ENCODE data around the gene ZBTB16.

ZBTB16 gene

DNA sequence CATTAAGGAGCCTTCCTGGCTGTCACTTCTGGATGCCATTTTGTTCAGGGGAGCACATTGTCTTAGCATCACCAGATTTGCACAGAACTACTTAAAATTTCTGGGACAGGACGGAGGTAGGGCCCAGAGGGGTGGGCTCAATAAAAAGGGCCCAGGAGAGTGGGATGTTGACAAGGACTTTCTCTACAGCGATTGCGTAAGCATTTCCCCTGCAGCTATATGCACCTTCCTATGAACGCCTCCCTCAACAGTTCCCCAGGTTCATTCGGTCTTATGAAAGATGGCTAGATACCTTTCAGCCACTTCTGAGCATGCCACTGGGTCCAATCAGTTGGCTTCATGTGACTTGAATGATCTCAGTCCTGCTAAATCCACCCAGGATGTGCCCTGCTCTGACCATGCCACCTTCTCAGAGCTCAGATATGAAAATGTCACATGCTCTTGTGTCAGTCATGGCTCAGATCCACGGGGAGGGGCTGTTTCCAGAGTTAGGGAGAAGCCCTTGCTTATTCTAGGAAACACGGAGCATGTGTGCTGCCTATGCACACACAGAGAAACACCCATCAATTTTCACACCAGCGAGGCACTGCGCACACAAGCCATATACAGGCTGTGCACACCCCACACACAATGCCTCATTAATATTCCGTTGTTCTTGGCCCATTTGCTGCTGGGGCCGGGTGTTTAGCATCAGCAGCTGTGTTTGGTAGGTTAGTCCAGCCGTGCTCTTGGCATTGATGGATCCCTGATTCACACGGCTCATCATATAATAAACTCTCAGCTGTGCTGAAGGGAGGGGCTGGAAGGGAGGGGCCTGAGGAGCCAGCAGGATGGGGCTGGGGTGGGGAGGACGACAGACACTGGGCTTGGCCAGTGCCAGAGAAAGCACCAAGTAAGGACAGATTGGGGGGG is 184.2 kb downstream of the ZBTB16 start:
- DNase-seq (ENCODE audit: low read depth) = no peak

DNA sequence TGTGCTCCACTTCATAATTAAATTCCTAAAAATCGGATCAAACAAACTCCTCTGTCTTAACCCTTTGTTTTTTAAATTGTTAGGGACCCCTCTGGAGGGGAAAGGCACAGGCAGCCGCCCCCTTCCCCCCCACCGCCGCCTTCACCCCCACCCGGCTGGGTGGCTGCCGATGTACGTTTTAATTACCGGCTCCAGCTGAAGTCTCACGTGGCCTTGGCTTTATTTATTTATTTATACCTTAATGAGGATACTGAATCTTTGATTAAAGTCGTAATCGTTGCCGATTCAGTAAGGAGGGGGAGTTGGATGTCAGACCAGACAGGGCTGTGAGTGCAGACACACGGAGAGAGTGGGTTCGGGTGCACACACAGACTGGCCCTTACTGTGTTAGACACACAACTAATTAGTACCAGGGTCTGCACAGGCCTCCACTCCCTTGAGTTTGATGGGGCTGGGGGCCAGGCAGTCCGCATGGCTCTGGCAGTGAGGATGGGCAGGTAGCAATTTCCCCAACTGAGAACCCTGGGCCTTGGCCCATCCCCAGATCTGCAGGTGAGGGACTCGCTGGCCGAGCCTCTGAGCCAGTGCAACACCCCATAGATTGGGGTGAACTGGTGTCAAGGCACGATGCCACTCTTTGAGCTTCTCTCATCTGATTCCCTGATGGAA is 185.3 kb downstream of the ZBTB16 start:
- no peak for DNase-seq (ENCODE audit: low read depth)

DNA sequence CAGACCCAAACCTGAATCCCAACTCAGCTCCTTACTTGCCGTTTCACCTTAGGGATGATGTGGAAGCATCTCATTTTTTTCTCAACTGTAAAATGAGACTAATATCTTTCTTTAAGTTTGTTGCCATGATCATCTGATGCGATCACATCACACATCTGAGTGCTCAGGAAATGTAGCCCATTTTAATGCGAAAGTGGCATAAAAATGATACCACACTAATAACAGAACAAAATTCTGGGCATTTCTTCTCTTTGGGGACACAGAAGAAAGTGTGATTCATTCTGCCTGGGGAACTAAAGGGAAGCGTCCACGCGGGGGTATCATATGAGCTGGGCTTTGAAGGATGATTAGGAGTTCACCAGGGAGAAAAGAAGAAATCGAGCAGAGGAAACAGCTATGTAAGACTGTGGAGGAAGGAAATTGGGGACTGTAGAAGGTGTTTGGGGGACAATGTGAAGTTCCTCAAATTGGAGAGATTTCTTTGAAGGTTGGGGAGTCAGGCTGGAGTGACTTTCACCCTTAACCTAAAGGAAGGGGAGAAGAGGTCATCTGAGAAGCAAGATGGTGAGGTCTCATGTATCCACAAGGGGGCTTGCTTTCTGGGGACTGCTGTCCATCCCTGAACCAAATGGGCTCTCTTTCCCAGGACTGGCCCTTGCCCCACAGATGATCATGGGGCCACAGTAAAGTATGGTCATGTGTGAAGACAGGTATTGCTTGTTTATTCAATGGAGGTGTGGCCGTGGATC is 187.0 kb downstream of the ZBTB16 start:
- no peak for DNase-seq (ENCODE audit: low read depth)

DNA sequence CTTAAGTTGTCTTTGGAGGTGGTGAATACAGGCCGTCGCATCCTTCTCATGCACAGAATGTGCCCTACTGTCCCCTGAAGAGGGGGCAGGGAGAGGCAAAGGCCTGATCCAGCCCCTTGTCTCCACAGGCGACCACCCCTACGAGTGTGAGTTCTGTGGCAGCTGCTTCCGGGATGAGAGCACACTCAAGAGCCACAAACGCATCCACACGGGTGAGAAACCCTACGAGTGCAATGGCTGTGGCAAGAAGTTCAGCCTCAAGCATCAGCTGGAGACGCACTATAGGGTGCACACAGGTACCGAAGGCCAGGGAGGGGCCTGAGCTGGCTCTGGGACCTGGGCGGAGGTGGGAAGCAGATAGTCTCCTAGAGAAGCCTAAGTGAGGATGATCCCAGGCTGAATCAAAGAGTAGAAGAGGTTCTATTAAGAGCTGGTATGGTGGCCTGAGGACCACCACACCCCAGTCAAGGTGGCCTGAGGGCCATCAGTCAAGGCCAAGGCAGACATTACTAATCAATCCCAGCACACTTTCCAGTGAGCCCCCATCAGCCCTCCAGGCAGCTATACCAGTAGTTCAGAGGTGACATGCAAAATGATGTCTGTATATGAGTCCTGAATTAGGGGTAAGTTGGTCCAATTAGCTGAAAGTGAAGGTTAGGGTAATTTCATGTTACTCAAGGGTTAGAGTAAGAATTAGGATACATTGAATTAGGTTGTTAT is 187.7 kb downstream of the ZBTB16 start:
- DNase-seq (ENCODE audit: low read depth) = no peak

DNA sequence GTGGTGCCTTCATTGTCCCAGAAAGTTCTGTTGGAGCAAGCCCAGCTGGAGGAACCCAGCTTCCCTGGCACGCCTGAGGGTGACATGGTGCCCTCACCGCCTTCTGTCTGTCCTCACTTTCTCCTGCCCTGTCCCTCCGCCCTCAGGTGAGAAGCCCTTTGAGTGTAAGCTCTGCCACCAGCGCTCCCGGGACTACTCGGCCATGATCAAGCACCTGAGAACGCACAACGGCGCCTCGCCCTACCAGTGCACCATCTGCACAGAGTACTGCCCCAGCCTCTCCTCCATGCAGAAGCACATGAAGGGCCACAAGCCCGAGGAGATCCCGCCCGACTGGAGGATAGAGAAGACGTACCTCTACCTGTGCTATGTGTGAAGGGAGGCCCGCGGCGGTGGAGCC is 190.7 kb downstream of the ZBTB16 start:
- DNase-seq (ENCODE audit: low read depth) = no peak

DNA sequence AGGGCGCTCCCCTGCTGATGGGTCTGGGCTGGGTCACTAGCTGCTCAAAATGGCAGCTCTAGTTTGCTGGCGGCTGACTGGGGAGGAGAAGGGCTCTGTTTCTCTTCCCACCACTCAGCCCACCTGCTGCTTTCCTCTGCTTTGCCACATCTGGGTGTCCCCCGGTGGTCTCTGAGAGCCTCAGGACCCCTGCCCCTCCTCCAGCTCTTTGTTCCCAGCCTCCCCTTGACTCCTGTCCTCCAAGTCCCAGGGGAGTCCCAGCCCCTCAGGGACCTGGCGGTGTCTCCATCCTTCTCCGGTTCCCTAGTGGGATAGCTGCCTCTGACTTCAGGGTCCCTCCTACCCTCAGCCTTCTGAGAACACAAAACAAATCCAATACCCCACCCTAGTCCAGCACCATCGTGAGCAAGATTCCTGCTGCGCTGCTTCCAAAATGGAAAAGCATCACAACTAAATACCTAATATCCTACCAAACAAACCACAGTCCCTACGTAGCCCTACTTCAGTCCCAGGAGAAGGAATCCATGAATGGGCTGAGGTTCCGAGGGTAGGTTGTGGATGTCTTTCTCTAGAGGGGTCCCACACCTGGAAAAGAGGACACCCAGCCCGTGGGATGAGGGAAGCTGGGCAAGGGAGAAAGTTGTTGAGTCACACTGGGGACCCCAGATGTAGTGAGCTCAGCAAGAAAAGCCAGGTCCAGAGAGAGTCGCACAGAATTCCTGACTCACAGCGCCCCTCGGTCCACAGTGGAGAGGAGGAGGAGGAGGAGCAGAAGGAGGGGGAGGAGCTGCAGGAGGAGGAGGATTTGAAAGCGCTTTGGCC is 191.7 kb downstream of the ZBTB16 start:
- no peak for DNase-seq (ENCODE audit: low read depth)

DNA sequence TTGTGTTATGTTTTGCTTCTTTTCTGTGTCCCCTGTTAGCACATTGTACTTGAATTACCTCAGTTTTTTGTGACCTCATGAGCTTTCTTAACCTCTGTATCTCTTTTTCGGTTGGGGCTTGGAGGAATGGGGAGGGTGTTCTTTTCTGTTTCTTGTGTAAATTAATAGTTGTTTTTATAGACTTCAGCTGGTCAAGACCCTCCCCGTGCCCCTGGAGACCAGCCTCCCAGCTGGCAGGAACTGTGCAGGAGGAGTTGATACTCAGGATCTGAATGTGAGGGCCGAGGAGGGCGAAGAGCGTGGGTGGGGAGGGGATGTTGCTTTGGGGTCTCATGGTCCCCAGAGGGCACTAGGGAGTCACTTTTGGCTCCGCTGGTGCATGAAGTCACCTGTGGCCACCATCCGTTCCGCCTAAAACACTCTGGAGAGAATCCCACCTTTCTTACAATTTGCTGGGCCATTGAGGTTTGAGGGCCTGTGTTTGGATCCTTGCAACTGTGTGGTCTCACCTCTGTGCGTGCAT is 192.4 kb downstream of the ZBTB16 start:
- DNase-seq (ENCODE audit: low read depth) = no peak

DNA sequence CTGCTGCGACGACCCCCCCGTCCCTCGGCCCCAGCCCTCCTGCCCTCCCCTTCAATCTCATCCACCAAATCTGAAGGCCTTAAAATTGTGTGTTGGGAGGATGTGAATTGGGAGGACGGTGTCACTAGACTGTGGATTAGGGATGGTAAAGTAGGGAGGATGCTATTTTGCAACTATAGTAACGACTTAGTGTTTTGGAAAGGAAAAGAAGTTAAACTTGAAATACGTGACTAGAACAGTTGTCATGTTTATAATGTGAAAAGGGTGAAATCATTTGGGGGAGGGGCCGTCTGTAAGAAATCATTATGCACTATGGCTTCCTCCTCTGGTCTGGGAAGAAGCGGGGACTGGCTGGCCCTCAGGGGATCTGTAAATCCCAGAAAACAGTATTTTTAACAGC is 193.3 kb downstream of the ZBTB16 start:
- DNase-seq (ENCODE audit: low read depth) = no peak

DNA sequence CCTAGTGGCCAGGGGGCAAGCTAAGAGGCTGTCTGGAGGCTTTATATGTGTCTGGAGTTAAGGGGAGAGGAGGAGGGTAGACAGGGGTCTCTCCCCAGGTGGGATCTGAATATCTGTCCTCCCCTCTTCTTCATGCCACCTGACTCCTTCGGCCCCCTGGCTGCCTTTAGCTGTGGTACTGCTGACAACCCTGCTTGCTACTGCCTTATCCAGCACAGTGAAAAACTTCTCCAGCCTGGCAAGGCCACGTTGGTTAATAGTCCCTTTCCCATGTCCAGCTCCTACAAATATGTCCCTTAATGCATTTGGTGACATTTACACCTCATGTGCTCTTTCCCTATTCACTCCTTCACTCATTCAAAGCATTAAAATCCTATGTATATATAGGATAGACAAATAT is 194.3 kb downstream of the ZBTB16 start:
- DNase-seq (ENCODE audit: low read depth) = no peak

DNA sequence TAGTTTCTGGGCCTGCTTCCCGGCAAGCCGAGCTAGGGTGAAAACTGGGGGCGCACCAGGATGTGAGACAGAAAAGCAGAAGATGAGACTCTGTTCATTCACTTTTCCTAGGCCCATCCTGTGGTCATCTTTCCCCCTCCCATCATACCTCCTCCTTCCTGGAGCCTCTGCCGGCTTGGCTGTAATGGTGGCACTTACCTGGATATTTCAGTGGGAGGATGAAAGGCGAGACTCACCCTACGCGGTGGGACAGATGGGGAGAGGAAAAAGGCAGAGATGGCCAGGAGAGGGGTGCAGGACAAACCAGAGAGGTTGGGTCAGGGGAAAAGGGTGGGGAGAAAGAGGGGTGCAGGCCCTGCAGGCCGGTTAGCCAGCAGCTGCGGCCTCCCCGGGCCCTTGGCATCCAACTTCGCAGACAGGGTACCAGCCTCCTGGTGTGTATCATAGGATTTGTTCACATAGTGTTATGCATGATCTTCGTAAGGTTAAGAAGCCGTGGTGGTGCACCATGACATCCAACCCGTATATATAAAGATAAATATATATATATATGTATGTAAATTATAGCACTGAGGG is 195.1 kb downstream of the ZBTB16 start:
- DNase-seq (ENCODE audit: low read depth) = no peak

DNA sequence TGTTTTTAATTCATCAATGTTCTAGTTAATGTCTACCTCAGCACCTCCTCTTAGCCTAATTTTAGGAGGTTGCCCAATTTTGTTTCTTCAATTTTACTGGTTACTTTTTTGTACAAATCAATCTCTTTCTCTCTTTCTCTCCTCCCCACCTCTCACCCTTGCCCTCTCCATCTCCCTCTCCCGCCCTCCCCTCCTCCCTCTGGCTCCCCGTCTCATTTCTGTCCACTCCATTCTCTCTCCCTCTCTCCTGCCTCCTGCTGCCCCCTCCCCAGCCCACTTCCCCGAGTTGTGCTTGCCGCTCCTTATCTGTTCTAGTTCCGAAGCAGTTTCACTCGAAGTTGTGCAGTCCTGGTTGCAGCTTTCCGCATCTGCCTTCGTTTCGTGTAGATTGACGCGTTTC is 195.8 kb downstream of the ZBTB16 start:
- DNase-seq (ENCODE audit: low read depth) = no peak

DNA sequence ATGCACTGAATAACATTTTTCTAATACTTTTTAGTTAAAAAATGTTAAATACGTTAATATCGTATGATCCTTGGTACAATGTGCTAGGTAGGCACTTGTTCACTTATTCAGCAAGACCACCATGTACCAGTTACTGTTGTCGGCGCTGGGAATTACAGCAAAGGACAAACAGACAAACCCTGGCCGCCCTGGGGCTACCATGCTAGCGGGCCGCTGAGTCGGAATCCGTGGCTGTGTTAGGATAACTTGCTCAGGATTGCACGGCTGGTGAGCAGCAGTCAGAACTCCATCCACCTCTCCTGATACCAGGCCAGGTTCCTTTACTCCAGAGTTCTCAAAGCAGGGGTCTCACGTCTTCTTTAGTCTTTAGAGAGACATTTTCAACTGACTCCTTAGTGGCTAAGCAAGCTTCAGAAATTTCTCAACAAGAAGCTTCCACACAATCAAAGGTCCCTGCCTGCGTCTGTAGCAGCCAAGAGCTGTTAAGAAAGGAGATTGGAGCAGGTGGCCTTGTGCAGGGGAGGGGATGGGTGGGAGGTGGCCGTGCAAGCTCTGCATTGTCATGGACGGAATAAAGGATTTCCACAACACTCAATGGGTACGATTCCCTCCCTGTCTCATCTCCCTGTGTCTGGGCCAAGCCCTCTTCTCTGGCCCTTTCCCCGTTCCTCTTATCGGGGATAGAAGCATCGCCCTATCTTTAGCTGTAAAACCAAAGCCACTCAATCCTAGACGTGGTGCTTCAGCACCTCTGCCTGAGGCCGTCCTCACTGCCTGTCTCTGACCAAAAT is 196.9 kb downstream of the ZBTB16 start:
- DNase-seq (ENCODE audit: low read depth) = no peak

DNA sequence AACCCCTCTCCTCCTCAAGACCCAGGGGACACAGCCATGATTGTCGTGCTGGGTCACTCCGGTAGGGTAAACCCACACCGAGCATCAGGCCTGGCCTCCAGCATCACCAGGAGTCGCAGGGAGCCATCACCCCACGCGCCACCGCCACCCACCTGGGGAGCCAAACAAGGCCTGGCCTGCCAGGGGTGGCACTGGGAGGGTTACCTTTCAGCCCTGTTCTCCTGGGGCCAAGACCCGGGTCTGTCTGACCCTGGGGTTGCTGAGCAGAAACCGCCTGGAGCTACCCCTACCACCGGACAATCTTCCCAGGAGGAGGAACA is 197.4 kb downstream of the ZBTB16 start:
- no peak for DNase-seq (ENCODE audit: low read depth)

DNA sequence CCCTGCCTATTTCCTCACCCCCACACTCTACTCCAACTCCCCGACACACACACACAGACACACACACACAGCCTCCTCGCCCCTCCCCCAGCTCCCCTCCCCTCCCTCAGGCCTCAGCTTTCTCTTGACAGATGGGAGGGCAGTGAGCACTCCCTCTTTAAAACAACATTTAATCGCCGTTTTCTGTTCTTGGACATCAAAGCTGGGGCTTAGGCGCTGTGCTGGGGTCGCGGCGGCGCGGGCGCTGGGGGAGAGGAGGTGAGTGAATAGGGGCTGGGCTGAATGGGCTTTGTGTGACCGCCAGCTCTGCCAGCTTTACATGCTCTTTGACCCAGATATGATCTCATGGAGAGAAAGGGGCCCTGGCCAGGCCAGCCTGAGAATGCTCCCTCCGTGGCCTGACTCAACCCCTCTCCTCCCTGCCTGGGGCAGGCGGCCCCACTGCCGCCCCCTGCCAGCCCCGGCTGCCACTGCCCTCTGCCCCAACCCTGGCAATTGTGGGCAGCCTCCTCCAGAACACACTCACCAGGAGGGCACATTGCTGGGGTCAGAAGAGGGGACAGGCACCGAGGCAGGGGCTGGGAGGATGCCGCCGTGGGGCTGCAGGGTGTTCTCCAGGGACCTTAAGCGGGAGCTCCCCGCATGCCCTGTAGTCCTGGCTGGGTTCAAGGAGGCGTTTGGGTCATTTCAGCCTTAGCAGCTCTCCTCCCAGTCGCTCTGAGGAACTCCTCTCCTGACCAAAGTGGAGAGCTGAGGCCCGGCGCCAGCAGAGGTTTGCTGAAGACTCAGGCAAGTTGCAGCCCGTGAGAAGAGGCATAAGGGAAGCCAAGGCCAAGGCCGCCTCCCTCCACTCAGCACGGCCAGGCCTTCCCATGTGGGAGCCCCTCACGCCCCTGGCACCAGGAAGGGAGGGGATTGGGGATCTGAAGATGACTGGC is 198.4 kb downstream of the ZBTB16 start:
- no peak for DNase-seq (ENCODE audit: low read depth)

DNA sequence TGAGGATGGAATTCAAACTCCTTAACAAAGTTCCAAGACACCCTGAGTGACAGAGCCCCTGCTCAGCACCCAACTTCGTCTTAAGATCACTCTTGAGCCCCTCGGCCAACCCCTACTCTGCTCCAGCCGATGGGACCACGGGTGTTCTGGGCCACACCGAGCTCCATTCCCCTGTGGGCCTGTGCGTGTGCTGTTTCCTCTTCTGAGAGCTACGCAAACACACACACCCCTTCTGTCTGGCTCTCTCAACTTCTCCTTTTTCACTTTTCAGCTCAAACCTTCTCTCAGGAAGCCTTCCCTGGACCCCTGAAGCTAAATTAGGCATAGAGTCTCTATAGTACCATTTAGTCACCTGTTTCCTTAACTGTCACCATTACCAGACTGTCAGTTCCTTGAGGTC is 199.2 kb downstream of the ZBTB16 start:
- no peak for DNase-seq (ENCODE audit: low read depth)

DNA sequence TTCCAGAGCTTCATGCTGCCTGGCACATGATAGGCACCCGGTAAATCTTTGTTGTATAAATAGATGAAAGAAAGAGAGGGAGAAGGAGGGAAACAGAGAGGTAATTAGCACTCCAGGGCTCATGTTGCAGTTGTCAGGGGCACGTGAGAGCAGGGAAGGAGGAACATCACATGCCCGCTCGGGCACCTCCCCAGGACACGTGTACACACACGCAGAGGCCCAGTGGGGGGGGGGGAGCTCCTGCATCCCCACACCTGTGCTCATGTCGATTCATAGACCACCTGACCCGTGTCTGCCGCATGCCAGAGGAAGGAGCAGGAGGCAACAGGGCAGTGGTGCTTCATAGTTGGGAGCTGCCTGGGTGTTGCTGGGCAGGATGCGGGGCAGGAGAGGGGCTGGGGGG is 199.6 kb downstream of the ZBTB16 start:
- DNase-seq (ENCODE audit: low read depth) = no peak

DNA sequence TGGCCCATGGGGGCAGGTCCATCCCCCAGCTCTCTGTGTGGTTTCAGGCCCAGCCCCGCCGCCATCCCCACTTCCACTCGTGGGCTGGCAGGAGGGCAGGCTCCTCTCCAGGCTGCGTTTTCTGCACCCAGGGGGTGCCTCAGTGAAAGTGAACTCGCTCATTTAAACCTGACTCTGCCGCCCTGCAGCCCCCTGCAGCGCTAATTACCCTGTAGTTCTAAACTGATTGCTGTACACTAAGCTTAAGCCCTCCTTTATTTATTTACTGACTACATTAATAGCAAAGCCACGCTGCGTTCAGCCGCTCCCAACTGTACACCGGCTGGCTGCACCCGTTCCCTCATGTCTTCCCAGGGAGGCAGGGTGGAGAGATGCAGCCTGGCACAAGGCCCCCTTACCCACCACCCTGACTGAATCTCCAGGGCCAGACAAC is 200.1 kb downstream of the ZBTB16 start:
- no peak for DNase-seq (ENCODE audit: low read depth)

DNA sequence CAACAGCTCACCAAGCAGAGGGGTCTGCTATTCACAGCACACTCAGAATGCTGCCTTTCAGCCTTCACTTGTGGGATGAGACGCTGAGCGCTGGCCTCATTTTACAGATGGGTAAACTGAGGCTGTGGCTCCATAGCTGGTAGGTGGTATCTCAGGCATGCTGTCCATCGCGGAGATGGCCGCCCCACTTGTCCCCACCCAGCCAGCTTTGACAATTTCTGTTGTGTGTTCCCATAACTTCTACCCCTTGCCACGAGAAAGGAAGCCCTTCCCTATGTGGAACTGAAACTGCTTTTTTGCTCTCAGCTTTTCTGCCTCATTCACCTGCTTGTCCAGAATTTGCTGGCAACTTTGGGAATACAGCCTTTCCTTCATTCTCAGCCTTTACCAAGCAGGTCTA is 200.6 kb downstream of the ZBTB16 start:
- DNase-seq (ENCODE audit: low read depth) = no peak

DNA sequence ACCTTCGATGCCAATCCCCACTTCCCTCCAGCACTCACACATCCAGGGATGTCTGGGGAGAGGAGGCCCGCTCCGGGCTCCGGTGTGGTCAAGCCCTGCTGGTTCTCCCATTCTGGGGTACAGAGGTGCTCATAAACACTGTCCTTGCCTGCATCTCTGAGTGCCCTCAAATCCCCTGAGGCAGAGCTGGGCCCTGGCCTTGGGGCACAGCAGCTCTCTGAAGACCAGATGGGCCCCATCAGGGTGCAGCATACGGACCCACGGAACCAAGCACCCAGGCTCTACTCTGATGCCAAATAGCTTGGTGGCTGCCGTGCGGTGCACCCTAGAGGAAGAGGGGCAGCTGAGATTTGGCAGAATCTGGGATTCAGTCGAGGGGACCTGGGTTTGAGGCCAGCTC is 201.0 kb downstream of the ZBTB16 start:
- no peak for DNase-seq (ENCODE audit: low read depth)

All from stimulated activated CD8-positive, alpha-beta memory T cell treated with anti-CD3 and anti-CD28 coated beads, Interleukin-4, amount 100 ng/mL, for 24 hours (primary cell).